Measurements from ENCODE around the gene SLC15A4.

DNA sequence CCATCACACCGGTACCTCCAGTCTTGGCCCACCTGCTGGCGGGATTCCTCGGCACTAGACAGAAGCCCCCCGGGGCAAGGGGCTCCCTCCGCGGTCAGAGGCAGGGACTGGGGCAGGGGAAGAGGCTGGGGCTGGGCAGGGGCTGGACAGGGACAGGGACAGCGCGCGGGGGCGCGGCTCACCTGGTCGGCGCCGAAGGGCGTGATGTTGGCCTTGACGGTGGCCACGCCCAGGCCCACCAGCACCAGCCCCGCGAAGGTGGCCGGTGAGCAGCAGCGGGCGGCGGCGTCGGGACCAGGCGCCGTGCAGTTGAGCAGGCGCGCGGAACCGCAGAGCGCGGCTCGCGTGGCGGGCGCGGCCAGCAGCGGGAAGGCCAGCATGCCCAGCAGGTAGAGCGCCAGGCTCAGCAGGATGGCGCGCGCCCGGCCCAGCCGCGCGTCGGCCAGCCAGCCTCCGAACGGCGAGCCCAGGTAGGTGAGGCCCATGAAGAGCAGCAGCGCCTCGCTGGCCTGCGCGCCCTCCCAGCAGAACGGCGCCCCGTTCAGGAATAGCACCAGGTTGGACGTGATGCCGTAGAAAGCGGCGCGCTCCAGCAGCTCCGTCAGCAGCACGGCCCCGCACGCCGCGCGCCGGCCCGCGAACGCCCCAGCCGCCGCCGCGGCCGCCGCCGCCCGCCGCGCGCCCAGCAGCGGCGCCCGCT, 392 bp downstream of the SLC15A4 start:
- TF ChIP-seq, protein P1, sequence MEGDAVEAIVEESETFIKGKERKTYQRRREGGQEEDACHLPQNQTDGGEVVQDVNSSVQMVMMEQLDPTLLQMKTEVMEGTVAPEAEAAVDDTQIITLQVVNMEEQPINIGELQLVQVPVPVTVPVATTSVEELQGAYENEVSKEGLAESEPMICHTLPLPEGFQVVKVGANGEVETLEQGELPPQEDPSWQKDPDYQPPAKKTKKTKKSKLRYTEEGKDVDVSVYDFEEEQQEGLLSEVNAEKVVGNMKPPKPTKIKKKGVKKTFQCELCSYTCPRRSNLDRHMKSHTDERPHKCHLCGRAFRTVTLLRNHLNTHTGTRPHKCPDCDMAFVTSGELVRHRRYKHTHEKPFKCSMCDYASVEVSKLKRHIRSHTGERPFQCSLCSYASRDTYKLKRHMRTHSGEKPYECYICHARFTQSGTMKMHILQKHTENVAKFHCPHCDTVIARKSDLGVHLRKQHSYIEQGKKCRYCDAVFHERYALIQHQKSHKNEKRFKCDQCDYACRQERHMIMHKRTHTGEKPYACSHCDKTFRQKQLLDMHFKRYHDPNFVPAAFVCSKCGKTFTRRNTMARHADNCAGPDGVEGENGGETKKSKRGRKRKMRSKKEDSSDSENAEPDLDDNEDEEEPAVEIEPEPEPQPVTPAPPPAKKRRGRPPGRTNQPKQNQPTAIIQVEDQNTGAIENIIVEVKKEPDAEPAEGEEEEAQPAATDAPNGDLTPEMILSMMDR (IDR thresholded peaks at IDR 0.05), result no peak
- TF ChIP-seq POLR2A (IDR thresholded peaks at IDR 0.05), result no peak

Measured in breast epithelium (tissue), 3 donors.